Uterus (tissue), 4 donors: ENCODE measurements around the gene IFNG. TPM values are rescaled to one million over a fixed set of nuclear protein-coding genes. Genes with fewer than 3 reads are reported as not detected.
"Not testable (repeated sequence)": the region's sequence is repeated elsewhere in the genome, so short reads cannot be mapped to it uniquely, and the experiment has no call there.

Source experiments
- DNase-seq, 2 donors: peaks; one replicate each; pipeline ENCODE4 v3.0.0-alpha.2; 2019 to 2020
- H3K27ac ChIP-seq, 2 donors: fragments of 200-600 bp; sonication (generic); 1 replicate in 1 of 2; 2 replicates in 1 of 2; pipeline ENCODE4 v1.5.1; 2016 to 2018
- H3K27me3 ChIP-seq, 2 donors: fragments of 200-600 bp; sonication (generic); one replicate each; pipeline ENCODE4 v1.5.1; 2018 to 2019; ENCODE audit warnings: control low read depth in 1 of 2
- H3K36me3 ChIP-seq, 2 donors: fragments of 200-600 bp; sonication (generic); one replicate each; pipeline ENCODE4 v1.5.1; 2019; ENCODE audit warnings: control low read depth in 1 of 2
- H3K4me1 ChIP-seq, 2 donors: fragments of 200-600 bp; sonication (generic); one replicate each; pipeline ENCODE4 v1.5.1; 2018 to 2019; ENCODE audit warnings: control low read depth in 1 of 2
- H3K4me3 ChIP-seq, 2 donors: fragments of 200-600 bp; sonication (generic); 1 replicate in 1 of 2; 2 replicates in 1 of 2; pipeline ENCODE4 v1.5.1; 2018 to 2019; ENCODE audit warnings: mild to moderate bottlenecking in 1 of 2
- H3K9me3 ChIP-seq, 2 donors: fragments of 200-600 bp; sonication (generic); one replicate each; pipeline ENCODE4 v1.5.1; 2019; ENCODE audit warnings: control low read depth in 1 of 2
- POLR2A ChIP-seq, 2 donors: fragments of 450-650 bp; IDR thresholded peaks; one replicate each; pipeline ENCODE4 v1.6.1; 2016; ENCODE audit warnings: antibody characterized with exemption in 2 of 2, mild to moderate bottlenecking in 1 of 2, moderate library complexity in 1 of 2
- intact Hi-C: fragments of 100-400 bp; cut with DNase I; formaldehyde crosslinking; loops from one replicate; pipeline ENCODE4 v1.15.1; 2023; ENCODE audit warnings: low total_unique reads
- total RNA-seq, 4 donors: library from RNA; depleted of rRNA in 3 of 4; stranded (reverse); fragments of >200 nt in 3 of 4; gene quantifications; one replicate each; pipeline versions ENCODE4 v1.1.0 to v1.2.4, GENCODE V29; 2014 to 2023
- TF ChIP-seq, protein P1 (sequence below), 4 experiments: fragments of 200-600 bp in 2 of 4; fragments of 450-650 bp in 2 of 4; sonication (generic) in 2 of 4; IDR thresholded peaks; one replicate each; pipeline ENCODE4 v1.5.1; 2016 to 2019; ENCODE audit warnings: antibody characterized with exemption in 4 of 4, mild to moderate bottlenecking in 2 of 4, moderate library complexity in 1 of 4
- donor health status: DM: yes; HTN: yes; CAD: no.

IFNG gene
- total RNA-seq, 4 donors from 2014 or later: not detected

- H3K4me3 ChIP-seq: no peak overlapping the region
- no peak for TF ChIP-seq POLR2A (IDR thresholded peaks at IDR 0.05)
- TF ChIP-seq, protein P1, sequence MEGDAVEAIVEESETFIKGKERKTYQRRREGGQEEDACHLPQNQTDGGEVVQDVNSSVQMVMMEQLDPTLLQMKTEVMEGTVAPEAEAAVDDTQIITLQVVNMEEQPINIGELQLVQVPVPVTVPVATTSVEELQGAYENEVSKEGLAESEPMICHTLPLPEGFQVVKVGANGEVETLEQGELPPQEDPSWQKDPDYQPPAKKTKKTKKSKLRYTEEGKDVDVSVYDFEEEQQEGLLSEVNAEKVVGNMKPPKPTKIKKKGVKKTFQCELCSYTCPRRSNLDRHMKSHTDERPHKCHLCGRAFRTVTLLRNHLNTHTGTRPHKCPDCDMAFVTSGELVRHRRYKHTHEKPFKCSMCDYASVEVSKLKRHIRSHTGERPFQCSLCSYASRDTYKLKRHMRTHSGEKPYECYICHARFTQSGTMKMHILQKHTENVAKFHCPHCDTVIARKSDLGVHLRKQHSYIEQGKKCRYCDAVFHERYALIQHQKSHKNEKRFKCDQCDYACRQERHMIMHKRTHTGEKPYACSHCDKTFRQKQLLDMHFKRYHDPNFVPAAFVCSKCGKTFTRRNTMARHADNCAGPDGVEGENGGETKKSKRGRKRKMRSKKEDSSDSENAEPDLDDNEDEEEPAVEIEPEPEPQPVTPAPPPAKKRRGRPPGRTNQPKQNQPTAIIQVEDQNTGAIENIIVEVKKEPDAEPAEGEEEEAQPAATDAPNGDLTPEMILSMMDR (IDR thresholded peaks at IDR 0.05): no peak
- no peaks in the 10 kb centered on the region for H3K36me3 ChIP-seq
- no peaks in the 10 kb centered on the region for H3K9me3 ChIP-seq
- H3K27ac ChIP-seq: no peak overlapping the region
- intact Hi-C loops: no loop called here
- H3K4me1 ChIP-seq: no peaks in the 10 kb centered on the region
- H3K27me3 ChIP-seq: no peaks in the 10 kb centered on the region
- DNase-seq: no peak
Measured at GRCh38 chr12:68176257-68176656, 16.7 kb upstream of the IFNG start.

GRCh38 chr12:68175557-68176061, 16.1 kb upstream of the IFNG start:
- H3K36me3 ChIP-seq: no peaks in the 10 kb centered on the region
- no peak for DNase-seq

GRCh38 chr12:68174761-68175160, 15.2 kb upstream of the IFNG start:
- H3K27ac ChIP-seq, DNase-seq, H3K36me3 ChIP-seq, H3K4me3 ChIP-seq, H3K27me3 ChIP-seq, intact Hi-C loops, H3K4me1 ChIP-seq, H3K9me3 ChIP-seq: not testable (repeated sequence)

More at GRCh38 chr12:68175557-68176061, 16.1 kb upstream of the IFNG start:
- TF ChIP-seq, protein P1 (IDR thresholded peaks at IDR 0.05): no peak
- TF ChIP-seq POLR2A (IDR thresholded peaks at IDR 0.05): no peak
- H3K27ac ChIP-seq: no peak overlapping the region
- no peaks in the 10 kb centered on the region for H3K9me3 ChIP-seq
- intact Hi-C loops: no loop called here
- H3K27me3 ChIP-seq: no peaks in the 10 kb centered on the region
- no peak overlapping the region for H3K4me3 ChIP-seq
- no peaks in the 10 kb centered on the region for H3K4me1 ChIP-seq

DNA sequence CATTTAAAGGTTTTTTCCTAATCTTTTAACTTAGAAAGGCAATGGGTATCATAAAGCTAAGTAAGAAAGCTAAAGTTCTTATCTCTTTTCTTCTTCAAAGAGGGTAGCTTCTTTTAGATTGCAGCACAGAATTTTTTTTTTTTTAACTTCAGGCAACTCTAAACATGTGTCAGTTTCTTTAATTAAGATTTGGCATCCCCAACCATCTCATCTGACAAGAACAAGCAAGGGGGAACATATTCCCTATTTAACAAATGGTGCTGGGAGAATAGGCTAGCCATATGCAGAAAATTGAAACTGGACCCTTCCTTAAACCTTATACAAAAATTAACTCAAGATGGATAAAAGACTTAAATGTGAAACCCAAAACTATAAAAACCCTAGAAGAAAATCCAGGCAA, 14.3 kb upstream of the IFNG start:
- intact Hi-C loops: no loop called here
- no peak for DNase-seq
- no peaks in the 10 kb centered on the region for H3K36me3 ChIP-seq
- no peak overlapping the region for H3K27ac ChIP-seq
- H3K4me3 ChIP-seq: no peak overlapping the region
- H3K27me3 ChIP-seq: no peaks in the 10 kb centered on the region
- H3K4me1 ChIP-seq: no peaks in the 10 kb centered on the region
- TF ChIP-seq POLR2A (IDR thresholded peaks at IDR 0.05): no peak
- TF ChIP-seq, protein P1 (IDR thresholded peaks at IDR 0.05): no peak
- H3K9me3 ChIP-seq: no peaks in the 10 kb centered on the region

DNA sequence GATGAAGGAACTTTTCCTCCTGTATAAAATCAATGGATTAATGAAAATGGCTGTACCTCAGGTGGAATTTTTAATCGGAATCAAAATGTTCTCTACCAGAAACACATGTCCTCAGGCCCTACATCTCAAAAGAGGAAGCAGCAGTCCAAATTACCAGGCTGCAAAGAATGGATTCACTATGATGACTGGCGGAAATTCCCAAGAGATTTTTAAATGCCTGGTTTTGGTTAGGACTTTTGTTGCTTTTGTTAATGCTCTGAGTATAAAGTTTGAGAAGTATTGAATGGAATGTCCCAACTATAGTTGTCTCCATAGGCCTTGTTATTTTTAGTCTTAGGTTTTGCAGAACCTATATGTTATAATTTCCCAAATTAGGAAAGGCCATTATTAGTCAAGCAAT, 11.2 kb upstream of the IFNG start:
- intact Hi-C loops: no loop called here
- Histone ChIP-seq H3K27me3 (no peaks in the 10 kb centered on the region), H3K27ac (no peak overlapping the region), H3K9me3 (no peaks in the 10 kb centered on the region), H3K4me1 (no peaks in the 10 kb centered on the region), H3K36me3 (no peaks in the 10 kb centered on the region), H3K4me3 (no peak overlapping the region)
- TF ChIP-seq, protein P1 (IDR thresholded peaks at IDR 0.05): no peak
- no peak for TF ChIP-seq POLR2A (IDR thresholded peaks at IDR 0.05)
- no peak for DNase-seq
